HepG2 (cell line): ENCODE data around the gene CENPC. TPM values are rescaled to one million over a fixed set of nuclear protein-coding genes. Genes with fewer than 3 reads are reported as not detected.

Experiments
- ATF3 ChIP-seq: sonication (generic); formaldehyde crosslinking; IDR thresholded peaks from 2 replicates; pipeline ENCODE4 v1.4.0; 2020; ENCODE audit warnings: missing genetic modification reagents
- ATF7 ChIP-seq, 2 experiments: fragments of 450-650 bp in 1 of 2; sonication (generic) in 1 of 2; formaldehyde crosslinking in 1 of 2; IDR thresholded peaks; 2 replicates each; pipeline versions ENCODE4 v1.4.0 to v1.6.1; 2016 to 2020; ENCODE audit warnings: antibody characterized with exemption in 1 of 2, mild to moderate bottlenecking in 1 of 2, missing genetic modification reagents in 1 of 2
- ETV5 ChIP-seq: IDR thresholded peaks from 2 replicates; pipeline ENCODE4 v1.6.1; 2018; ENCODE audit warnings: missing biosample characterization, missing genetic modification reagents, inconsistent platforms, borderline replicate concordance
- KLF6 ChIP-seq: IDR thresholded peaks from 2 replicates; pipeline ENCODE4 v1.8.0; 2016; ENCODE audit warnings: missing biosample characterization, missing genetic modification reagents
- SCMH1 ChIP-seq: sonication (generic); formaldehyde crosslinking; IDR thresholded peaks from 2 replicates; pipeline ENCODE4 v1.9.0; 2021; ENCODE audit warnings: missing genetic modification reagents, mild to moderate bottlenecking, borderline replicate concordance
- TFAP4 ChIP-seq: sonication (generic); IDR thresholded peaks from 2 replicates; pipeline ENCODE4 v1.6.1; 2016; ENCODE audit warnings: low read depth, borderline replicate concordance
- ZBED4 ChIP-seq: sonication (generic); formaldehyde crosslinking; IDR thresholded peaks from 2 replicates; pipeline ENCODE4 v1.4.0; 2020; ENCODE audit warnings: missing genetic modification reagents, borderline replicate concordance
- ZBTB43 ChIP-seq: sonication (generic); formaldehyde crosslinking; conservative IDR thresholded peaks from 2 replicates; pipeline ENCODE4 v1.4.0; 2020; ENCODE audit warnings: missing genetic modification reagents
- ZSCAN20 ChIP-seq: sonication (generic); formaldehyde crosslinking; IDR thresholded peaks from 2 replicates; pipeline ENCODE4 v1.4.0; 2020; ENCODE audit warnings: missing genetic modification reagents, mild to moderate bottlenecking, borderline replicate concordance
- polyA plus RNA-seq, 8 experiments: library from polyadenylated mRNA; depleted of rRNA in 3 of 8; stranded (reverse) in 7 of 8; unstranded in 1 of 8; fragments of >200 nt; fragmentation: Illumina TruSeq in 4 of 8; extraction: Trizol in 4 of 8; gene quantifications; 2 replicates each; pipeline versions ENCODE4 v1.2.1 to v1.2.3, GENCODE V29; 2011 to 2016; ENCODE audit warnings: low read depth in 4 of 8, missing spikeins in 1 of 8, mixed read lengths in 1 of 8; ENCODE audit not compliant: insufficient read depth in 1 of 8
- total RNA-seq, 5 experiments: library from RNA; depleted of rRNA; stranded (reverse); fragments of >200 nt; fragmentation: Illumina TruSeq; extraction: Trizol; gene quantifications; 2 replicates each; pipeline ENCODE4 v1.2.3, GENCODE V29; 2016; ENCODE audit warnings: low read depth in 1 of 5
- TF ChIP-seq, protein P1 (sequence below): sonication (generic); formaldehyde crosslinking; IDR thresholded peaks from 2 replicates; pipeline ENCODE4 v1.9.0; 2021; ENCODE audit warnings: mild to moderate bottlenecking, missing genetic modification reagents
- TF ChIP-seq, protein P2 (sequence below): sonication (generic); formaldehyde crosslinking; IDR thresholded peaks from 2 replicates; pipeline ENCODE4 v1.5.0; 2020; ENCODE audit warnings: mild to moderate bottlenecking, missing genetic modification reagents, moderate library complexity

The CENPC gene
- total and polyA plus RNA-seq, 2 of the 13 experiments (the other 11 are each of a cell fraction or from before 2014, with no cell fraction given): 4.7 to 16.4 TPM

DNA sequence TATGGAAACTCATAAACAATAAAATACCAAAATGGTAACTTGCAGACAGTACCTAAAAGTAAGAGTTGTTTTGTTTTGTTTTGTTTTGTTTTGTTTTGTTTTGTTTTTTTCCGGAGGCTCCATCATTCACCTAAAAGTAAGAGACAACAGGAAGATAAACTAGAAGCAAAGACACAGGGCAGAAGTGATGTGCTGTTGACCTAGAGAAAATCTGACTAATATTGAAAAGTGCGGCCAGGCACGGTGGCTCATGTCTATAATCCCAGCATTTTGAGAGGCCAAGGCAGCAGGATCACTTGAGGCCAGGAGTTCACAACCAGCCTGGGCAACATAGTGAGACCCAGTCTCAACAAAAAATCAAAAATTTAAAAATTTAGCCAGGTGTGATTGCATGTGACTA lies 5.6 kb upstream of the CENPC start (continued):
- TF ChIP-seq, protein P1, sequence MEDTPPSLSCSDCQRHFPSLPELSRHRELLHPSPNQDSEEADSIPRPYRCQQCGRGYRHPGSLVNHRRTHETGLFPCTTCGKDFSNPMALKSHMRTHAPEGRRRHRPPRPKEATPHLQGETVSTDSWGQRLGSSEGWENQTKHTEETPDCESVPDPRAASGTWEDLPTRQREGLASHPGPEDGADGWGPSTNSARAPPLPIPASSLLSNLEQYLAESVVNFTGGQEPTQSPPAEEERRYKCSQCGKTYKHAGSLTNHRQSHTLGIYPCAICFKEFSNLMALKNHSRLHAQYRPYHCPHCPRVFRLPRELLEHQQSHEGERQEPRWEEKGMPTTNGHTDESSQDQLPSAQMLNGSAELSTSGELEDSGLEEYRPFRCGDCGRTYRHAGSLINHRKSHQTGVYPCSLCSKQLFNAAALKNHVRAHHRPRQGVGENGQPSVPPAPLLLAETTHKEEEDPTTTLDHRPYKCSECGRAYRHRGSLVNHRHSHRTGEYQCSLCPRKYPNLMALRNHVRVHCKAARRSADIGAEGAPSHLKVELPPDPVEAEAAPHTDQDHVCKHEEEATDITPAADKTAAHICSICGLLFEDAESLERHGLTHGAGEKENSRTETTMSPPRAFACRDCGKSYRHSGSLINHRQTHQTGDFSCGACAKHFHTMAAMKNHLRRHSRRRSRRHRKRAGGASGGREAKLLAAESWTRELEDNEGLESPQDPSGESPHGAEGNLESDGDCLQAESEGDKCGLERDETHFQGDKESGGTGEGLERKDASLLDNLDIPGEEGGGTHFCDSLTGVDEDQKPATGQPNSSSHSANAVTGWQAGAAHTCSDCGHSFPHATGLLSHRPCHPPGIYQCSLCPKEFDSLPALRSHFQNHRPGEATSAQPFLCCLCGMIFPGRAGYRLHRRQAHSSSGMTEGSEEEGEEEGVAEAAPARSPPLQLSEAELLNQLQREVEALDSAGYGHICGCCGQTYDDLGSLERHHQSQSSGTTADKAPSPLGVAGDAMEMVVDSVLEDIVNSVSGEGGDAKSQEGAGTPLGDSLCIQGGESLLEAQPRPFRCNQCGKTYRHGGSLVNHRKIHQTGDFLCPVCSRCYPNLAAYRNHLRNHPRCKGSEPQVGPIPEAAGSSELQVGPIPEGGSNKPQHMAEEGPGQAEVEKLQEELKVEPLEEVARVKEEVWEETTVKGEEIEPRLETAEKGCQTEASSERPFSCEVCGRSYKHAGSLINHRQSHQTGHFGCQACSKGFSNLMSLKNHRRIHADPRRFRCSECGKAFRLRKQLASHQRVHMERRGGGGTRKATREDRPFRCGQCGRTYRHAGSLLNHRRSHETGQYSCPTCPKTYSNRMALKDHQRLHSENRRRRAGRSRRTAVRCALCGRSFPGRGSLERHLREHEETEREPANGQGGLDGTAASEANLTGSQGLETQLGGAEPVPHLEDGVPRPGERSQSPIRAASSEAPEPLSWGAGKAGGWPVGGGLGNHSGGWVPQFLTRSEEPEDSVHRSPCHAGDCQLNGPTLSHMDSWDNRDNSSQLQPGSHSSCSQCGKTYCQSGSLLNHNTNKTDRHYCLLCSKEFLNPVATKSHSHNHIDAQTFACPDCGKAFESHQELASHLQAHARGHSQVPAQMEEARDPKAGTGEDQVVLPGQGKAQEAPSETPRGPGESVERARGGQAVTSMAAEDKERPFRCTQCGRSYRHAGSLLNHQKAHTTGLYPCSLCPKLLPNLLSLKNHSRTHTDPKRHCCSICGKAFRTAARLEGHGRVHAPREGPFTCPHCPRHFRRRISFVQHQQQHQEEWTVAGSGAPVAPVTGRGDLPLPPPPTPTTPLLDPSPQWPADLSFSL (CRISPR knock-in tag): no peak
- TF ChIP-seq ZBED4 (CRISPR knock-in tag) (no peak), ATF7 (IDR thresholded peaks at IDR 0.05) (no peak), ATF7 (CRISPR knock-in tag; IDR thresholded peaks at IDR 0.05) (no peak), SCMH1 (no peak), ATF3 (CRISPR knock-in tag) (no peak), ZSCAN20 (CRISPR knock-in tag) (no peak), KLF6 (CRISPR knock-in tag) (no peak), ZBTB43 (CRISPR knock-in tag) (no peak), ETV5 (CRISPR knock-in tag) (no peak), TFAP4 (no peak)
- TF ChIP-seq, protein P2, sequence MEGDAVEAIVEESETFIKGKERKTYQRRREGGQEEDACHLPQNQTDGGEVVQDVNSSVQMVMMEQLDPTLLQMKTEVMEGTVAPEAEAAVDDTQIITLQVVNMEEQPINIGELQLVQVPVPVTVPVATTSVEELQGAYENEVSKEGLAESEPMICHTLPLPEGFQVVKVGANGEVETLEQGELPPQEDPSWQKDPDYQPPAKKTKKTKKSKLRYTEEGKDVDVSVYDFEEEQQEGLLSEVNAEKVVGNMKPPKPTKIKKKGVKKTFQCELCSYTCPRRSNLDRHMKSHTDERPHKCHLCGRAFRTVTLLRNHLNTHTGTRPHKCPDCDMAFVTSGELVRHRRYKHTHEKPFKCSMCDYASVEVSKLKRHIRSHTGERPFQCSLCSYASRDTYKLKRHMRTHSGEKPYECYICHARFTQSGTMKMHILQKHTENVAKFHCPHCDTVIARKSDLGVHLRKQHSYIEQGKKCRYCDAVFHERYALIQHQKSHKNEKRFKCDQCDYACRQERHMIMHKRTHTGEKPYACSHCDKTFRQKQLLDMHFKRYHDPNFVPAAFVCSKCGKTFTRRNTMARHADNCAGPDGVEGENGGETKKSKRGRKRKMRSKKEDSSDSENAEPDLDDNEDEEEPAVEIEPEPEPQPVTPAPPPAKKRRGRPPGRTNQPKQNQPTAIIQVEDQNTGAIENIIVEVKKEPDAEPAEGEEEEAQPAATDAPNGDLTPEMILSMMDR (CRISPR knock-in tag): no peak
- TF ChIP-seq, all 625 proteins: peak for 0
